CD1c-positive myeloid dendritic cell (primary cell): ENCODE results near the gene LRP1.

Source experiments
- DNase-seq: peaks from one replicate; pipeline ENCODE4 v3.0.0-alpha.2; 2016; ENCODE audit errors: extremely low spot score

LRP1 gene

GRCh38 chr12:57175428-57176138 is 47.3 kb downstream of the LRP1 start:
- peak; percentile 76 for DNase-seq

GRCh38 chr12:57176139-57176477 is 47.8 kb downstream of the LRP1 start:
- DNase-seq = no peak

DNA sequence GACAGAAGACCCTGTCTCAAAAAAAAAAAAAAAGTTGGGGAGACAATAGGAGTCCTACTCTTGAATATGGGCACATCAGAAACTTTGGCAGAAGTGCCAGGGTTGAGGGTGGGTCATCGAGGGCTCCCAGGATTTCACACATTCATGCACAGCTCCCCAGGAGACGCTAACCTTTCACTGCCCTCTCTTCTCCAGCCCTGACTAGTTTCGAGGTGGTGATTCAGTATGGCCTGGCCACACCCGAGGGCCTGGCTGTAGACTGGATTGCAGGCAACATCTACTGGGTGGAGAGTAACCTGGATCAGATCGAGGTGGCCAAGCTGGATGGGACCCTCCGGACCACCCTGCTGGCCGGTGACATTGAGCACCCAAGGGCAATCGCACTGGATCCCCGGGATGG is 48.6 kb downstream of the LRP1 start:
- no peak for DNase-seq

GRCh38 chr12:57177354-57177753 is 49.1 kb downstream of the LRP1 start:
- no peak for DNase-seq

GRCh38 chr12:57178213-57178612 is 49.9 kb downstream of the LRP1 start:
- DNase-seq = no peak

DNA sequence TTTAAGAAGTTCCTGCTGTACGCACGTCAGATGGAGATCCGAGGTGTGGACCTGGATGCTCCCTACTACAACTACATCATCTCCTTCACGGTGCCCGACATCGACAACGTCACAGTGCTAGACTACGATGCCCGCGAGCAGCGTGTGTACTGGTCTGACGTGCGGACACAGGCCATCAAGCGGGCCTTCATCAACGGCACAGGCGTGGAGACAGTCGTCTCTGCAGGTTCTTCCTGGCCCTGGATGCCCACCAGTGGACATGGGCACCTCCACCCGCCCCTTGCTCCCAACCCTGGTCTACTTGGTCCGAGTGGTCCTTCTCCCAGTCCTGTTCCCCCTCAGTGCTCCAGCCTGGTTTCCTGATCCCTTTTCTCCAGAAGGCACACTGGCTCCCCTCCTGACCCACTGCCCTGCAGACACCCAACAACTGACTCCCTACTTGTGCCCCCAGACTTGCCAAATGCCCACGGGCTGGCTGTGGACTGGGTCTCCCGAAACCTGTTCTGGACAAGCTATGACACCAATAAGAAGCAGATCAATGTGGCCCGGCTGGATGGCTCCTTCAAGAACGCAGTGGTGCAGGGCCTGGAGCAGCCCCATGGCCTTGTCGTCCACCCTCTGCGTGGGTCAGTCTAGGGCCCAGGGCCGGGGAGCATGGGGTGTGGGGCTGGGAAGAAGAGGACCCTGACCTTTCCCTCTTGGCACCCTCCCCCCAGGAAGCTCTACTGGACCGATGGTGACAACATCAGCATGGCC is 51.2 kb downstream of the LRP1 start:
- DNase-seq = no peak

- DNase-seq = no peak
These were observed 52.2 kb downstream of the LRP1 start for GRCh38 chr12:57180321-57180989.

DNA sequence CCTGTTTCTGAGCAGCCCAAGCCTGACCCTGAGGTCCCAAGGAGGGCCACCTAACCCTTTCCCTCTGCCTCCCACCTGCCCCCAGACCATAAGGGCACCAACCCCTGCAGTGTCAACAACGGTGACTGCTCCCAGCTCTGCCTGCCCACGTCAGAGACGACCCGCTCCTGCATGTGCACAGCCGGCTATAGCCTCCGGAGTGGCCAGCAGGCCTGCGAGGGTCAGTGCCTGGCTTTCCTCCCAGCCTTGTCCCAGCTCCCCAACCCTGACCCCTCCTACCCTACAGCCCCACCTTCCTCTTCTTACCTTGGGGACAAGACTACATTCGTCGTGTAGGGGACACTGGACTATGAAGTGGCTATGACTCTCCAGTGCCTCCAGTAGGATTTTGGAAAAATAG is 52.8 kb downstream of the LRP1 start:
- no peak for DNase-seq

GRCh38 chr12:57181561-57182155 is 53.4 kb downstream of the LRP1 start:
- DNase-seq = no peak

GRCh38 chr12:57182918-57183575 is 54.8 kb downstream of the LRP1 start:
- DNase-seq = peak; percentile 79

DNA sequence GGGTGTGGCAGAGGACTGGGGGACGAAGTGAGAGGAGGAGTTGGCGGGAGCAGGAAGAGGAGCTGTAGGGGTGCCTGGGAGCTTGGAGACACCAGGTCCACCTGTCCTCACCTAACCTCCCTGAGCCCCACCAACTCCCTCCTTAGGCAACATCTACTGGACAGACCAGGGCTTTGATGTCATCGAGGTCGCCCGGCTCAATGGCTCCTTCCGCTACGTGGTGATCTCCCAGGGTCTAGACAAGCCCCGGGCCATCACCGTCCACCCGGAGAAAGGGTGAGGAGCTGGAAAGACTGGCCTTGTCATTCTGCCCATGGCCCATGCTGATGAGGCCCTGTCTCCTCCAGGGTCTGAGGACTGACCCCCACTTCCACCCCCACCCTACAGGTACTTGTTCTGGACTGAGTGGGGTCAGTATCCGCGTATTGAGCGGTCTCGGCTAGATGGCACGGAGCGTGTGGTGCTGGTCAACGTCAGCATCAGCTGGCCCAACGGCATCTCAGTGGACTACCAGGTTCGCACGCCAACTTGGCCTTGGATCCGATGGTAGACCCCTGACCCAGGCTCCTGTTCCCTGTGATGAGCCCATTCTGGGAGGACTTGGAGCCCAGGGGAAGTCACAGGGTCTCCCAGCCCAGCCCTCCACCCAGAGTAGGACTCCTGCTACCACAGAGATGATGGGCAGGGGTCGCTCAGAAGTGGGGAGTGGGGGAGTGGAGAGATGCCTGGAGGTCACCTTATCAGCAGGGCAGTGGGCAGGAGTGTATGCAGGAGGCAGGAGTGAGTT is 55.8 kb downstream of the LRP1 start:
- DNase-seq = no peak

GRCh38 chr12:57185403-57185802 is 57.1 kb downstream of the LRP1 start:
- DNase-seq = no peak

- DNase-seq = no peak
These were observed 57.7 kb downstream of the LRP1 start for GRCh38 chr12:57185906-57186508.

- DNase-seq = no peak
These were observed 59.2 kb downstream of the LRP1 start for GRCh38 chr12:57187222-57188089.

GRCh38 chr12:57188090-57188425 is 59.8 kb downstream of the LRP1 start:
- no peak for DNase-seq

- no peak for DNase-seq
These were observed 61.8 kb downstream of the LRP1 start for GRCh38 chr12:57190037-57190436.

- DNase-seq = no peak
These were observed 62.5 kb downstream of the LRP1 start for GRCh38 chr12:57190821-57191220.

GRCh38 chr12:57191410-57191809 is 63.1 kb downstream of the LRP1 start:
- DNase-seq = no peak

DNA sequence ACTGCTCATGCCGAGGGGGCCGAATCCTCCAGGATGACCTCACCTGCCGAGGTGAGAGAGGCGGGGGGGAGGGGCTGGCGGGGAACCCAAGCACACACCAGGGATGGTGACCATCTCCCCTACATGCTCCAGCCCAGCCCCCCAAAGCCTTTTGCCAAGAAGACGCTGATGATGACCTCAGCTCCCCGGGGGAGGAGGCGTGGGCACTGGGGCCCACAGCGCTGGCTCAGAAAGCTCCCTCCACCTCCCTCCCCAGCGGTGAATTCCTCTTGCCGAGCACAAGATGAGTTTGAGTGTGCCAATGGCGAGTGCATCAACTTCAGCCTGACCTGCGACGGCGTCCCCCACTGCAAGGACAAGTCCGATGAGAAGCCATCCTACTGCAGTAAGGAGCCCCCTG is 64.6 kb downstream of the LRP1 start:
- DNase-seq = no peak

DNA sequence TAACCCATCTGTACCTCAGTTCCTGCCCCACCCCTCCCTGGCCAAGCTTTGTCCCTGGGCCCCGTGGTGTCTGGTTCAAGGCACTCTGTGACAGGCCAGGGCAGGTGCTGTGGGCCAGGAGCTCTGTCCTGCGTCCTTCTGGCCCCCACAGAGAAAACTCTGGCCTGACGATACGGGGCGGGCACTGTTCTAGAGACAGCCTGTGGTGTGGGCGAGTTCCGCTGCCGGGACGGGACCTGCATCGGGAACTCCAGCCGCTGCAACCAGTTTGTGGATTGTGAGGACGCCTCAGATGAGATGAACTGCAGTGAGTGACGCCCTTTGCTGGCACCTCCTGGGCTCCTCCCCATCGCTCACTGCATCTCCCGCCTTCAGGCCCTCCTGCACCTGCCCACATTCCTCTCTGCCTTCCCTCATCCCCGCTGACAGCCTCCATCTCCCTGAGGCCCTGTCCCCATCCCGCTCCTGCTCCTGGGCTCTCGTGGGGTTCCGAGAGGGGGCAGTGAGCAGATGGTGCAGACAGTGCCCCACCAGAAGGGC is 65.5 kb downstream of the LRP1 start:
- DNase-seq = no peak
